Activated CD4-positive, CD25-positive, alpha-beta regulatory T cell treated with anti-CD3 and anti-CD28 coated beads, Interleukin-2, amount 50 U/mL, for 24 hours (primary cell): Measurements from ENCODE around the gene TMEM131L.
"Not testable (repeated sequence)": the region's sequence is repeated elsewhere in the genome, so short reads cannot be mapped to it uniquely, and the experiment has no call there.

Experiments
- ATAC-seq, 2 donors: fragments of 150-1000 bp; cut with Tn5 transposase; one replicate each; pipeline ENCODE4 v1.10.0; 2021; ENCODE audit warnings: mild to moderate bottlenecking in 1 of 2, moderate library complexity in 1 of 2

Gene TMEM131L

DNA sequence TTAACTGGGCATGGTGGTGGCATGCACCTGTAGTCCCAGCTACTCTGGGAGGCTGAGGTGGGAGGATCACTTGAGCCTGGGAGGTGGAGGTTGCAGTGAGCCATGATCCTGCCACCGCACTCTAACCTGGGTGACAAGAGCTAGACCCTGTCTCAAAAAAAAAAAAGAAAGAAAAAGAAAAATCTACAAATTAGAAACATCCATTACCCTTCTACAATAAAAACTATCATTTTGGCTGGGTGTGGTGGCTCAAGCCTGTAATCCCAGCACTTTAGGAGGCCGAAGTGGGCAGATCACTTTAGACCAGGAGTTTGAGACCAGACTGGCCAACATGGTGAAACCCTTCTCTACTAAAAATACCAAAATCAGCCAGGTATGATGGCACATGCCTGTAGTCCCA, 43.1 kb downstream of the TMEM131L start:
- not testable (repeated sequence) for ATAC-seq

- no peak for ATAC-seq
Observed at GRCh38 chr4:153509724-153510123, 43.6 kb downstream of the TMEM131L start.

DNA sequence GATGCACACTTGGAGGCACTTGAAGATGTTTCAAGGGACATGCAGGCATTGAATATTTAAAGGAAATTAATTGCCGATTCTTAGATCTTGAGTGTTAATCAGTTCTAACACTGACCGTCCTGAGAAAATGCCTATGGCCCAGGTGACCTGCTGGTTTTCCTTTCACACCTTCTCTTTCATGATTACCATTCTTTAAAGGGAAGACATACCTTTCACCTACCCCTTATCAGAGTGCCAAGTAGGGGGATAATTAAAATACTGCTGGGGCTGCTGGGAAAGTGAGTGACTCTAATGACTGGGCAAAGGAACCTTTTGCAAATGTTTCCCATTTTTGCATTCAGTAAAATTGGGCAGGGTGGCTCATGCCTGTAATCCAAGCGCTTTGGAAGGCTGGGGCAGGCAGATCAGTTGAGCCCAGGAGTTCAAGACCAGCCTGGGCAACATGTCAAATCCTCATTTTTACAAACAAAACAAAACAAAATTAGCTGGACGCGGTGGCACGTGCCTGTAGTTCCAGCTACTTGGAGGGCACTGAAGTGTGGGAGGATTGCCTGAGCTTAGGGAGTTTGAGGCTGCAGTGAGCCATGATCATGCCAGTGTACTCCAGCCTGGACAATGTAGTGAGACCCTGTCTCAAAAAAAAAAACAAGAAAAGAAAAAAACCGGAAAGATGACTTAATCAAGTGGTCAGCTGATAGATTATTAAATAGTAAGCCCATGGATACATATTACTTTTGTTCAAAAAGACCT, 44.3 kb downstream of the TMEM131L start:
- ATAC-seq: no peak

- no peak for ATAC-seq
Observed at GRCh38 chr4:153511104-153511503, 44.9 kb downstream of the TMEM131L start.

DNA sequence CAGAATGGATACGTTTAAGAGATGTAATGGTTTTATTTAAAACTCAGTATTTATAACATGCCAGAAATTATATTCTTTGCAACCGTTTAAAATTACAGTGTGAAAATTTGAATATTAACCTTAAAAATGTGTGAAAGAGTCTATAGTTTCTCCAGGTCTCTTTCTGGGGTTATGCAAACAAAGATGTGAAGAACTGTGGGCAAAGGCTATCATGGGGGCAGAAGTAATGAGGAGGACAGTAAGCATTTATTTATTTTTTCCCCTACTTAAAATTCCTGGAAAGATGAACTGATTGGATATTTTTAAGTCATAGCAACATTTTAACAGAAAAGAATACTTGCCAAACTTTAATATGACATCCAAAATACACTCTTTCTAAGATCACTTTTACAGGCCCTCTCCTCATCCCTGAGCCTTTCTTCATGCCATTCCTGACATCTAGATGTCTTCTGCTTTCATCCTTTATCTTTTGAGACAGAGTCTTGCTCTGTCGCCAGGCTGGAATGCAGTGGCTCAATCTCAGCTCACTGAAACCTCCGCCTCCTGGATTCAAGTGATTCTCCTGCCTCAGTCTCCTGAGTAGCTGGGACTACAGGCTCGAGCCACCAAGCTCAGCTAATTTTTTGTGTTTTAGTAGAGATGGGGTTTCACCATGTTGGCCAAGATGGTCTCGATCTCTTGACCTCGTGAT, 46.1 kb downstream of the TMEM131L start:
- no peak for ATAC-seq

- no peak for ATAC-seq
Observed at GRCh38 chr4:153512952-153513500, 46.9 kb downstream of the TMEM131L start.

GRCh38 chr4:153513596-153513995, 47.4 kb downstream of the TMEM131L start:
- ATAC-seq: no peak

GRCh38 chr4:153514001-153514526, 47.9 kb downstream of the TMEM131L start:
- no peak for ATAC-seq

GRCh38 chr4:153514688-153515426, 48.7 kb downstream of the TMEM131L start:
- peak in 1 of 2 donors; percentile 34 for ATAC-seq

- ATAC-seq: no peak
Observed at GRCh38 chr4:153517159-153517558, 51.0 kb downstream of the TMEM131L start.

GRCh38 chr4:153518001-153518400, 51.8 kb downstream of the TMEM131L start:
- ATAC-seq: no peak

- ATAC-seq: peak in 1 of 2 donors; percentile 19
Observed at GRCh38 chr4:153518637-153519389, 52.7 kb downstream of the TMEM131L start.

GRCh38 chr4:153519687-153520086, 53.5 kb downstream of the TMEM131L start:
- no peak for ATAC-seq

DNA sequence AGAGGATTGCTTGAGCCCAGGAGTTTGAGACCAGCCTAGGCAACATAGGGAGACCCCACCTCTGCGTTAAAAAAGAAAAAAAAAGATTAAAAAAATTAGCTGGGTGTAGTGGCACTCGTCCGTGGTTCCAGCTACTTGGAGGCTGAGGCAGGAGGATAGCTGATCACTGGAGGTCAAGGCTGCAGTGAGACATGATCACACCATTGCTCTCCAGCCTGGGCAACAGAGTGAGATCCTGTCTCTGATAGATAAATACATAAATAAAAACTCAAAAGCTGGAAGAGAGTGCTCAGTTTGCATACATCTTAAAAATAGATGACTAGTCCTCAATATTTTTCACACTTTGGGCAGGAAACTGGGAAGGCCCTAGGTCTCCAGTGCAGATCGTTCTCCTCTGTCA, 54.1 kb downstream of the TMEM131L start:
- ATAC-seq: no peak

DNA sequence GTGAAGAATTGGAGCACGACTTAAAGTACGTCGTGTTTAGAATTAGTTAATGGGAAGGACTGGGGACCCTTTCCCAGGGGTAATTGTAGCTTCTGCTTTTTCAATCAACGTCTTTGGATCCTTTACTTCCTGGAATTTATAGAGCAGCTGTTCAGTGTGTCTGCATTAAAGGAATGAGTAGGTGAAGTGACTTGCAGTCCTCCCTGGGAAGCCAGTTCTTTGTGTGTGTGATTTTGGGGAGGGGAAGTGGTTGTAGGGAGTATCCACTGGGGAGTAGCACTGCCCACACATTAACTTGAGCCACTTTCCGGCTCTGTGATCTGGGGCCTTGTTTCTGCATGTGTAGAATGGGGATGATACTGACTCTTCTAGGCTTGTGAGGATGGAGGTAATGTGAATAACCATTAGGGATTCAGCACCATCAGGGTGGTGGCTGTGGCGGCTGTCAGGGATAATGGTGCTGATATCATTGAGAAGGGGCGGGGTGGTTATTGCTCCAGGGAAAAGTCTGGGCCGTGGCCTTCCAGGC, 54.7 kb downstream of the TMEM131L start:
- ATAC-seq: no peak

GRCh38 chr4:153521478-153521877, 55.3 kb downstream of the TMEM131L start:
- ATAC-seq: no peak

DNA sequence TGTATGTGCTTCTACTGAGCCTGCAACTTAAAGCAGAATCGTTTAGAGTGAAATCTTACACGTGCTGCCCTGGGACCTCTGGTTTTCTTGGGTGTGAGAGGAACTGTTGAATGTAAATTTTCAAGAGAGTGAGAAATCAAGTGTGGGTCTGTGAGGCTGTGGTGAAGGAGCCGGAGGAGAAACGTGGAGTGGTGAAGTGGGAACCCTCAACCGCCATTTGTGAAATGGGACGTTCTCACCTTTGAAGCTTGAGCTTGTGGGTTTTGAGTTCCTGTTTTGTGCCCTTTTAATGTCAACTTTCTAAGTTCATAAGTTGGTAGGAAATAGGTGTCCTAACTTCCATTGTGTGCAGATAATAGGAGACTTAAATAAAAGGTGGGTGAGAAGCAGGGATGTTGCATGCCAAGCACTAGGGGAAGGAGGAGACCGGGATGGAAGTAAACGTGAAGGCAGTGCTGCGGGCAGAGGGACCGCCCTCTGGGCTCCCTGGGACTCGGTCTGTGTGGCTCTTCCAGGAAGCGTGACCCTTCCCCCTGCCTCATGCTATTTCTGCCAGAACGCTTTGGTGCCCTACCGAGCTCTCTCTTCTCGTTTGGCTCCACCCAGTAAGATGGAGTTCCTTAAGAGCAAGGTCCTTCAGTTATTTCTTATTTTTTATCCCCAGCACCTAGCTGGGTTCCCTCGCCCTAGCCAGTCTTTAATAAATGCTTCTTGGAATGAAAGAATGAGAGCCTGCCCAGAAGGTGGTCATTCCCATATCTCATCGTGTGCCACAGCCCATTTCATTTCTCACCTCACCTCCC, 56.0 kb downstream of the TMEM131L start:
- ATAC-seq: peak; percentile 55 to 59

GRCh38 chr4:153522802-153523094, 56.6 kb downstream of the TMEM131L start:
- peak; percentile 77 for ATAC-seq

DNA sequence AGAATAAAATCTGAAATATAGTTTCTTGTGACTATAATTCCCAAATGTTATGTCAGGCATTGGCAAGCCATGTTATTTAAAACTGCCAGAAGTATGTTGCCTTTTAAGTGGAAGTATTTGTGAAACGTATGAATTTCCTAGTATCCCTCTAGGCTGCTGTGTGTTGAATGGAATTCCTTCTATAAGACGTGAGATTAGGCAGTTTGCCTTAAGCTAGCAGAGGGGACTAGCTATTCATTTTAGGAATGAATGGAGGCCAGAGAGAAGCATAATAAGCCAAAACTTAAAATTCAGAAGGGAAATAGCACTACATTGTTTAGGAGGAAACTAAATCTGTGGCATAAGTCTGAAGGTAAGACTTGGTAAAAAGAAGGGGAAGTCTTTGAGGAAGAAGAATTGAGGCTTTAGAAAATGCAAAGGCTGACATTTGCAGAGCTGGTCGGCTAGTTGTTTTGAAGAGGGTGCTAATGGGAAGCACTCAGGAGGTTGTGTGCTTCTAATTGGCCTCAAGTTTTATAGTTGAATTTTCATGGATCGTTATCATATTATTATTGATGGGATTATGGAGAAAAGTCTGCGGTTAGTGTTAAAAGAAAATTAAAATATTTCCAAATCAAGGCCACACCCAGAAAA, 57.1 kb downstream of the TMEM131L start:
- ATAC-seq: no peak

GRCh38 chr4:153523941-153524386, 57.8 kb downstream of the TMEM131L start:
- no peak for ATAC-seq

DNA sequence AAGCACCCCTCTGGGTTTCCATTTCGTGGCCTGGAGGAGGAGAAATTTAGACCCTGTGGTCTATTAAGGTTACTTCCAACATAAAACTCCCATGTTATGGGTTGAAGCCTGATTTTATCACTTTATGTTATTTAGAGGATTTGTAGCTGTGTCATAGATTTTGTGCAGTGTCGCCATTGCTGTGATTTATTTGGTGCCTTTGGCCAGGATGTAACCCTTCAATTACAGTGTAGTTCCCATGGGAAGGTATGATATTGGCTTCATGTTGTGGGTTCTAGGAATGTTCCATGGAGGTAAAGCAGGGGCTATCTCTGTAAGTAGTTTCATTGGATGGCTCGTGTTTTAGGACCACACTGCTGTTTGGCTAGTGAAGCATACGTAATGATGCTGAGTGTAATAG, 58.5 kb downstream of the TMEM131L start:
- ATAC-seq: no peak
